ENCODE measurements around the gene EPHB2. TPM values are rescaled to one million over a fixed set of nuclear protein-coding genes. Genes with fewer than 3 reads are reported as not detected.

Gene EPHB2
- total RNA-seq, 1 donor from 2014 or later: 40.3 TPM

DNA sequence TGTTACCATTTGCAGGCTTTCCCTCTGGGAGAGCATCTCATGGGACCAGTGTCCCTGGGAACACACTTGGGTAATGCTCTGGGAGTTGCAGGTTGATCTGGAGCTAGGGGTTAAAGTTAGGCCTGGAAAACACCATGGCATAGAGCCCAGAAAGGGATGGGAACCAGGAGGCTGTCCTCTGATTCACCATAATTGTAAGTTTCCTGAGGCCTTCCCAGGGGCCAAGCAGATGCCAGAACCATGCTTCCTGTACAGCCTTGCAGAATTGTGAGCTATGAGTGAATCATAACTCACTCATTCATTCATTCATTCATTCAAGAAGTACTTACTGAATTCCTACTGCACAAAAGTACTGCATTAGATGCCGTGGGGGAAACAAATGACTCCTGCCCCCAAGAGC is 212.0 kb downstream of the EPHB2 start:
- TF ChIP-seq, protein P1, sequence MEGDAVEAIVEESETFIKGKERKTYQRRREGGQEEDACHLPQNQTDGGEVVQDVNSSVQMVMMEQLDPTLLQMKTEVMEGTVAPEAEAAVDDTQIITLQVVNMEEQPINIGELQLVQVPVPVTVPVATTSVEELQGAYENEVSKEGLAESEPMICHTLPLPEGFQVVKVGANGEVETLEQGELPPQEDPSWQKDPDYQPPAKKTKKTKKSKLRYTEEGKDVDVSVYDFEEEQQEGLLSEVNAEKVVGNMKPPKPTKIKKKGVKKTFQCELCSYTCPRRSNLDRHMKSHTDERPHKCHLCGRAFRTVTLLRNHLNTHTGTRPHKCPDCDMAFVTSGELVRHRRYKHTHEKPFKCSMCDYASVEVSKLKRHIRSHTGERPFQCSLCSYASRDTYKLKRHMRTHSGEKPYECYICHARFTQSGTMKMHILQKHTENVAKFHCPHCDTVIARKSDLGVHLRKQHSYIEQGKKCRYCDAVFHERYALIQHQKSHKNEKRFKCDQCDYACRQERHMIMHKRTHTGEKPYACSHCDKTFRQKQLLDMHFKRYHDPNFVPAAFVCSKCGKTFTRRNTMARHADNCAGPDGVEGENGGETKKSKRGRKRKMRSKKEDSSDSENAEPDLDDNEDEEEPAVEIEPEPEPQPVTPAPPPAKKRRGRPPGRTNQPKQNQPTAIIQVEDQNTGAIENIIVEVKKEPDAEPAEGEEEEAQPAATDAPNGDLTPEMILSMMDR (conservative IDR thresholded peaks at IDR 0.05): no peak
- no peak overlapping the region for H3K27ac Mint-ChIP-seq
- H3K4me3 Mint-ChIP-seq: no peak overlapping the region
- H3K27me3 Mint-ChIP-seq: peaks cover 3% of the 10 kb centered on the region
- H3K9me3 Mint-ChIP-seq: no peaks in the 10 kb centered on the region
- no peak for DNase-seq (ENCODE audit: extremely low spot score, unreplicated experiment)
- H3K36me3 Mint-ChIP-seq: no peaks in the 10 kb centered on the region
- peaks cover 14% of the 10 kb centered on the region for H3K4me1 Mint-ChIP-seq (ENCODE audit: unreplicated experiment)

DNA sequence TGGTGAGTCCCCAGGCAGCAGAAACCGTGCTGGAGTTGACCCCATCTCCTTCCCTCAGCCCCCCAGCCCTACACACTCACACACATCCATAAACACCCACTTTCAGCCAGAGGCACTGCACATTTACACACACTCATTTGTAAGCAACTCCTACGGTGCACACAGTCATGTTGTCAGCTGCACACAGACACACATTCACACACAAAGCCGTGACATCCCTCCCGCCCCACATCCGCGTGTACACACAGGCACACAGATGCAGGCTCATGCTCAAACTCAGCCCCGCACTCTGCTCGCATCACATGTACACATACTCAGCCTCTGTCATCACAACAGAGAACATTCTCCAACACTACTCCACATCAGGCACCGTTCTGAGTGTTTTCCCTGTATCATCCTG is 214.5 kb downstream of the EPHB2 start:
- Mint-ChIP-seq H3K36me3 (no peaks in the 10 kb centered on the region), H3K4me3 (no peak overlapping the region), H3K9me3 (no peaks in the 10 kb centered on the region), H3K4me1 (ENCODE audit: unreplicated experiment) (peaks cover 8% of the 10 kb centered on the region), H3K27me3 (peaks cover 6% of the 10 kb centered on the region), H3K27ac (no peak overlapping the region)
- TF ChIP-seq, protein P1 (conservative IDR thresholded peaks at IDR 0.05): no peak
- DNase-seq (ENCODE audit: extremely low spot score, unreplicated experiment): no peak

DNA sequence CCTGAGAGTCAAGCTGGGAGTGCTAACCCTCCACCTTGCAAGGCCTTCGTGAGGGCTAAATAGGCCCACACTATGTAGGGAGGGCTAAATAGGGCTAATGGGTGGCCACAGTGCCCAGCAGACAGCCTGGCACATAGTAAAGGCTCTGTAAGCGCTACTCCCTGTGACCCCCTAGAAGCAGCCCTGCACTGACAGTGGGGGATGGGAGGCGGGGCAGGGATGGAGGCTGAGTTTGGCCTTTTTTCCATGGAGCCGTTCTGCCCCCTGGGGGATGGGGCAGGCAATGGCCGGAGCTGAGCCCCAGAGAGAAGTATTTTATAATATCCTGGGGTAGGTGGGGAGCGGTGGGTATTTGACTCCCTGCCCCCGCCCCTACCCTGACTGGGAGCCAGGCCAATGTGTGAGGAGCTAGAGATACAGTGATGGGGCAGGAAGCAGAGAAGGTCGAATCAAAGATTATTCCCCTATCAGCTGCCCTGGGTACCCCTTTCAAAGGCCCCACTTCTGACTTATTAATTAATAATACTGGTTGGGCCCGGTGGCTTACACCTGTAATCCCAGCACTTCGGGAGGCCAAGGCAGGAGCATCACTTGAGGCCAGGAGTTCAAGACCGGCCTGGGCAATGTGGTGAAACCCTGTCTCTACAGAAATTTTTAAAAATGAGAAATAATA is 219.7 kb downstream of the EPHB2 start:
- Mint-ChIP-seq H3K4me3 (no peak overlapping the region), H3K27ac (no peak overlapping the region), H3K27me3 (peaks cover 3% of the 10 kb centered on the region), H3K36me3 (no peaks in the 10 kb centered on the region), H3K4me1 (ENCODE audit: unreplicated experiment) (no peaks in the 10 kb centered on the region), H3K9me3 (no peaks in the 10 kb centered on the region)
- TF ChIP-seq, protein P1 (conservative IDR thresholded peaks at IDR 0.05): peak; percentile 88
- no peak for DNase-seq (ENCODE audit: extremely low spot score, unreplicated experiment)

DNA sequence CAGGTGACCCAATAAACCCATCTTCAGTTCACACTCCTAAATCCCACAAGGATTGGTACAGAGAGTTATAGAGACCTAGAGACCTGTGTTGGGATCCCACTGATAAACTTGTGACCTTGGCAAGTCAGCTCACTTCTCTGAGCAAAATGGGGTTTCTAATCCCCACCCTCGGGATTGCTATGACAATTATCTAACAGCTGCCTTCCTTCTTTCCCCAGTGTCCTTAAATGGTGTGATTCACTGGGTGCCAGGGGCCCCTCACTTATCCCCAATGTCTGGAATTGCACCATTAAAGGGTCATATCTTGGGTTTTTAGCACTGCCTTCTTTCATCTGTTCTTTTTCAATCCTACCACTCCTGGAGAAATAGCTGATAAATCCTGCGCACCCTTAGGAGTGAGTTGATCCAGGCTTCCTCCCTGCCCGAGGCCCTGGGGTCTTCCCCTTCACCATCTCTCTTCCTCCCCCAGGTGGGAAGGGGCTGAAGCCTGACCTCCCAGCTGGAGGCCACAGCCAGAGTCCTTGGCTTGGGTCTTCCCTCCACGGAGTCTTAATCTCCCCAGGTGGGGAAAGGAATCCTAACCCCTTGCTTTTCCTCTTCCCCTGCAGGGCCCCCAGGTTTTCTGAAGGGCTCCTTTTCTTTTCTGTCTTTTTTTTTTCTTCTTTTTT is 222.3 kb downstream of the EPHB2 start:
- Mint-ChIP-seq H3K27me3 (peaks cover 3% of the 10 kb centered on the region), H3K4me1 (ENCODE audit: unreplicated experiment) (no peaks in the 10 kb centered on the region), H3K36me3 (no peaks in the 10 kb centered on the region), H3K27ac (no peak overlapping the region), H3K4me3 (no peak overlapping the region), H3K9me3 (no peaks in the 10 kb centered on the region)
- DNase-seq (ENCODE audit: extremely low spot score, unreplicated experiment): no peak
- TF ChIP-seq, protein P1 (conservative IDR thresholded peaks at IDR 0.05): no peak

DNA sequence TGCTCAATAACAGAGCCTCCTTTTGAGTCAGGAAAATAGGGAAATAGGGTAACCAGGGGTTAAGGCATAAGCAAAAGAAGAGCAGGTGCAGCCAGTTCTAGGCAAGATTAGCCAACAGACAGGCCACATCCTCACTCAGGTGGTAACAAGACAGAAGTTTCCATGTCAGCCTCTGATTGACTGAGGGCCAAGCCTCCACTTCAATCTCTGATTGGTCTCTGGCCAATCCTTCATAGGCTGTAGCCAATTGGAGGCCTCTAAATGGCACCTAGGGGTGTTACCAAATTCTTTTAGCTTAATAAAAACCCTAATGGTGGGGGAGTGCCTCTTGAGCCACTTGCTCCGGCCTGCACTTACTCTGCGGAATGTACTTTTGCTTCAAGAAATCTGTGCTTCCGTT is 224.8 kb downstream of the EPHB2 start:
- TF ChIP-seq, protein P1 (conservative IDR thresholded peaks at IDR 0.05): no peak
- H3K27ac Mint-ChIP-seq: no peak overlapping the region

More for the DNA sequence above, 224.8 kb downstream of the EPHB2 start:
- Mint-ChIP-seq H3K9me3 (no peaks in the 10 kb centered on the region), H3K36me3 (no peaks in the 10 kb centered on the region), H3K27me3 (no peaks in the 10 kb centered on the region), H3K4me3 (no peak overlapping the region), H3K4me1 (ENCODE audit: unreplicated experiment) (no peaks in the 10 kb centered on the region)
- no peak for DNase-seq (ENCODE audit: extremely low spot score, unreplicated experiment)

Measured in type B pancreatic cell (in vitro differentiated cells).